NCI-H1694 treated with DMSO at 0.1 percent for 48 hours (cell line): Measurements from ENCODE around the gene STAC3.

ENCODE experiments used
- DNase-seq: peaks from one replicate; lab custom pipeline; 2025; lab: John Stamatoyannopoulos, UW

The STAC3 gene

DNA sequence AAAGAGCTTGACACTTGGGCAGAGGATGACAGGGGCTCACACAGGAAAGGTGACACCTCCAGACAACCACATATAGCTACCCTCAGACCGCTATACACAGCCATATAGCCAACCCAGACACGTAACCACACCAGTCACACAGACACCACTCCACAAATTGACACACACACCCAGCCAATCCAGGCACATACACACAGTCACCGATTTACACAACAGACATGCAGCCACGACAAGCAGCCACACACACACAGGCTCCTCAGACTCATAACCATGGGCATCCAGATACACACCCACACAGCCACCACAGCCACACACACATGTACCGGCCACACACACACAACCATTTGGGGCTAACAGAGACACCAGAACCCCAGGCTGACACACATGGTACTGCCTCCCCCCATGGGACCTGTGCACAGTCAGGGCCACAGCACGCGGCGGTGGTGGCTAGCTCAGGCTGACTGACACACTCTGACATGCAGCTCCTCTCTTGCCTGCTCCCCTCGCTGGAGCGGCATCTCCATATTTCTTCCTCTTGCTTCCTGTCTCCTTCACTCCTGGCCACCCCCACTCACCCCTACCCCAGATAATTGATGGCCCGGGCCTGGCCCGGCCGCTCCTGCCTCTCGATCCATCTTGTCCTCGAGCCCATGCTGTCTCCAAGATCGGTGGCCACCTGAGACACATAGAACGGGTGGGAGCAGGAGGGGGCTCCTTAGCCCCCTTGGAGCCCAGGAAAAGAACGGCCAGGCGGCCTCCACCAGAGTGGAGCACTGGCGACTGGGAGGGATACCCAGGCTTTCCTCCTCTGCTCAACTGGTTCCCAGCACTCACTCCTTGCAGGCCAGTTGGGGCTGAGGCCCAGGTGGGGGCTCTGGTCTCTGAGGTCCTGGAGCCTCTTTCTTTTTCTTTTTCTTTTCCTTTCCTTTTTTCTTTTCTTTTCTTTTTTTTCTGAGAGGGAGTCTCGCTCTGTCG, 27.5 kb downstream of the STAC3 start:
- no peak for DNase-seq

DNA sequence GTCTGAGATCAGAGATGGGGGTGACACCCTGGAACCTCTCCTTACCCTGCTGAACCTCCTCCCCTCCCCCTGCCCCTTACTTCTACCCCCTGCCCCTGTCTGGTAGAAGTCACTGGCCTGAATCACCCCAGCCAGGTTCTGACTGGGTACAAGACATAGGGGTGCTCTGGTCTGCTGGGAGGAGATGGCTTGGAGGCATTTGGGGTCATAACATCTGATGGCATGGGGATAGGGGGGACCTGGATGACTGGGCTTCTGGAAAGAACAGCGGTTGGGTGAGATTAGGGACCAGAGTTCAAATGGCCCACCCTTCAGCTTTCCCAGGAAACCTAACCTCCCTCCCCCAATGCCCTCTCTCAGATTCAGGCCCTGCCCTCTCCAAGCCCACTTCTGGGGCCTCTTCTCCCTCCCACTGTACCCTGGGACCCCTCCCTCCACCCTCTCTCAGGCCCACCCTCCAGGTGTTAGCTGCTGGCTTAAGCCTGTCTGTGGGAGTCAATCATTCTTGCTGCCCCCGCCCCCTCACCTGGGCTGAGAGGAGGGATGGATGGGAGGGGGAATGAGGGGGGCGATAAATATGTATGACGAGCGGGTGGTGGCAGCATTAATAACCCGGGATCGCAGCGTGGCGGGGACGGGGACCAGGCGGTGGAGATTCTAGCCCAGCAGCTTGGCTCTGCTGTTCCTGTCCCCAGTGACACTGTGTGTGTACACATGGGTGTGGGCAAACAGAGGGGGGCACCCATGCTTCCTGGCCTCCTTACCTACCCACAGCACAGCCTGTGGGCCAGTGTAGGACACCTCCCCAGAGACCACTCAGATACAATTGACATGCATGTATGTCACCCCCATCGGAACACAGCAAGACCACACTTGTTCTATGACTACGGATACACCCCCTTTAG, 28.4 kb downstream of the STAC3 start:
- DNase-seq: no peak

DNA sequence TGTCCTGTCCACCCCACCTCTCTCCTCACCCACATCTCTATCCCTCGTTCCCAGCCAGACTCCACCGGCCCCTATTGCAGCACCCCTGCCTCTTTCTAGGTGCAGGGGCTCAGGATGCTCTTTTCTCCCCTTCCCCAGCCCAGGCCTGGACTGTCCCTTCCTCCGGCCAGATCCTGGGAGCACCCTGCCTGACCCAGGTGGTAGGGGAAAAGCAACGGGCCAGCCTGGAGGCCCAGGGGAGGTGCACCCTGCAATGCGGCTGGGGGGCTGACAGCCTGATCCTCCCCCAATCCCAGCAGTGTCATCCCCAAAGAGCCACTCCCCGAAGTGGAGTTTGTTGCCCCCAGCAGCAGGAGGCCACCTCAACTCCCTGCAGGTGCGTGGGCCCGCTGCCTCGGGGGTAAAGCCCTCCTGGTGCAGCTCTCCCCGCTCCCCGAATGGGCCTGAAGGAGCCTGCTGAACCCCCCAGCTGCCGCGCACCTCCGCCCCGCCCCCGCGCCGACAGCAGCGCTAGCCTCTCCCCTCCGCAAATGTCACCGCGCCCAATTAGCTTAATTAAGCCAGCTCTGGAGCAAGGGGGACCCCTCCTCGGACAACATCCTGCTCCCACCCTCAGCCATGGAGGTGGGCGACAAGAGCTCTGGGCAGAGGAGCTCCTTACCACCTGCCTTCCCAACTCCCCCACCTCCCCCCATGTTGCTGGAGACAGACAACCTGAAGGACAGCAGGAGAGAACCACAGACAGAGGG, 29.6 kb downstream of the STAC3 start:
- DNase-seq: no peak

- DNase-seq: no peak
These were observed 30.2 kb downstream of the STAC3 start for GRCh38 chr12:57220770-57221168.

GRCh38 chr12:57219993-57220754, 30.8 kb downstream of the STAC3 start:
- no peak for DNase-seq

DNA sequence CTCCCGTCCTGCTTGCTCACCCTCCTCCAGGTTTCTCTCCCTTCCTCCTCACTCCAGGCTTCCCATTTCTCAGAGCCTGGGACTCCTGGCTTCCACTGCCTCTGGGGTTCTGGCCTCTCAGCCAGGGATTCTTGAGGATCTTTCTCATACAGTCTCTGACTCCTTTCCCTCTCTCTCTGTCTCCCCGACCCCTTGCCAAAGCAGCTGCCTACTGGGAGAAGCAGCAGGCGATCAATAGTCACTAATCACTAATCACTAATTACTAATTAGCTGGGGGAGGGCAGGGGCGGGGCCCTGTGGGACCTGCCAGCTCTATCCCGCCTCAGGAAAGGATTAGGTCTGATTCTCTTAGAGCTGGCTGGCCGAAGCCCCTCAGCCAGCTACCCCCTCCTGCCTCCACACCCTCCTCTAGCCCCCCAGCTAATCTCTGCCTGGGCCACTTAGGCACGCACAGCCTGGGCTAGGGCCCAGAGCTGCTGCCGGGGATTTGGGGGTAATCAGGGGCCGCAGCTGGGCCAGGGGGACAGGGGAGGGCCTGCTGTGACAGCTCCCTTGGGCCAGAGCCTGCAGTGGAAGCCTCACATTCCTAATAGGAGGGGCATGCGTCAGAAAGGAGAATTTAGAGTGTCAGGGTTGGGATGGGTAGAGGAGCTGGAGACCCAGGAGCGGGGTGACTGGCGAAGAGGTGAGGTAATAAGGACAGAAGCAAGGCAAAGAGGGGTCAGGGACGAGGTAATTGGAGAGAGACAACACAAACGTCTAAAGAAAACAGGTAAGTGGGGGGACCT, 31.6 kb downstream of the STAC3 start:
- DNase-seq: no peak

- no peak for DNase-seq
These were observed 32.7 kb downstream of the STAC3 start for GRCh38 chr12:57218030-57218853.

GRCh38 chr12:57216921-57217879, 33.8 kb downstream of the STAC3 start:
- no peak for DNase-seq

GRCh38 chr12:57216014-57216911, 34.7 kb downstream of the STAC3 start, which contains the start of gene NXPH4:
Gene NXPH4, plus strand, starts transcription at chr12:57216794. Its CDS starts 176 bp downstream, at chr12:57216970.
- no peak for DNase-seq

GRCh38 chr12:57215668-57216013, 35.3 kb downstream of the STAC3 start:
- DNase-seq: no peak

- DNase-seq: no peak
These were observed 35.9 kb downstream of the STAC3 start for GRCh38 chr12:57215065-57215464.

DNA sequence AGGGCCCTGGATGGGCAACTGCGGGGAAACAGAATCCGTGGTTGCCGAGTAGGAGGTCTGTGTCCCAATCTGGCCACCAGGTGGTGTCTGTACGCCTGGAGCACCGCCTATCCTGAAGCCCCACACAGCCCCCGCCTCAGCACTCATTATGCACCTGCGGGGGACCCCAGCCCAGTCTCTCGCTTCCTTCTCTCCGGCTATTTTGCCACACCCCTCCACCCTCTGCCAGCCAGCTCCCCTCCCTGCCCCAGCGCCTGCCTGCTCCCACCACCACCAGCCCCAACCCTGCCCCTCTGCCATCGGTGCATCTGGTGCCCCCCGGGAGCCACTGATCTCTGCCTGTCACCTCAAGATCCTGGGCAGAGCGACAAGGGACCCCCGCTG, 36.6 kb downstream of the STAC3 start:
- DNase-seq: peak; percentile 68

DNA sequence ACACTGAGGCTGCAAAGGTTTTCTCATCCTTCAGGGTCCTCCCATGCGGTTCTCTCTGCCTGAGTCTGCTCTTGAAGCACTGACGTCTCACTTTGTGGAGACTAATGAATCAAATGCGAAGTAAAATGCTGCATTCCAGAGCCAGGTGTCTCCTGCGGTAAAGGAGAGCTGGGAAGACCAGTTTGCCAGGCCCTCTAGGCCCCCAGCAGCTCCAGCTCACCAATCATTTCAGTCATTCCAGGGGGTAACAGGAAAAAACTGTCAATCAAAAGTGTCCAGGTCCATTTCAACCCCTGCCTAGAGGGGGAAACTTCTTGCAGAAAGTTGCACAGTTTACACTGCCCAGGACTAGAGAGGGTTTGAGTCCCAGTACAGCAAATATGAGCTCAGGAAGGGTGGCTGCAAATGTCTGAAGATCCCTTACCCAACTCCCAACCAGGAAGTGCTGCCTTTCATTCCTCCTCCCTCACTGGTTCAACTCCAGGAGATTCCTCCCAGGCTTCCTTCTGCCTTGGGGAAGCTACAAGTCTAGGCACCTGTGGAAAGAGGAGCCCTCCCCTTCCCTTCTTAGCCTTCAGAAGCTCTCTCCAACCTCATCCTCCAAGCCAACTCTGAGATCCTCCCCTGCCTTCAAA, 37.1 kb downstream of the STAC3 start:
- DNase-seq: no peak

- peak; percentile 63 for DNase-seq
These were observed 37.8 kb downstream of the STAC3 start for GRCh38 chr12:57213058-57213715.

- no peak for DNase-seq
These were observed 38.3 kb downstream of the STAC3 start for GRCh38 chr12:57212701-57213057.
